Lower lobe of right lung (tissue), 2 donors: ENCODE data around the gene IRX2. TPM values are rescaled to one million over a fixed set of nuclear protein-coding genes. Genes with fewer than 3 reads are reported as not detected.

Source experiments
- ATAC-seq, 2 donors: fragments of 200-7000 bp; cut with Tn5 transposase; one replicate each; pipeline ENCODE4 v1.9.1; 2020 to 2022; ENCODE audit warnings: mild to moderate bottlenecking in 2 of 2, moderate library complexity in 2 of 2
- DNase-seq: peaks from one replicate; pipeline ENCODE4 v3.0.0-alpha.2; 2020
- H3K27ac ChIP-seq: fragments of 200-600 bp; one replicate; pipeline ENCODE4 v1.8.0; 2022
- H3K27me3 ChIP-seq: fragments of 200-600 bp; one replicate; pipeline ENCODE4 v1.8.0; 2022; ENCODE audit warnings: low read depth
- H3K36me3 ChIP-seq: fragments of 200-600 bp; one replicate; pipeline ENCODE4 v1.8.0; 2022; ENCODE audit warnings: mild to moderate bottlenecking
- H3K4me1 ChIP-seq: fragments of 200-600 bp; one replicate; pipeline ENCODE4 v1.8.0; 2022
- H3K4me3 ChIP-seq: fragments of 200-600 bp; one replicate; pipeline ENCODE4 v1.8.0; 2022; ENCODE audit warnings: mild to moderate bottlenecking
- H3K9me3 ChIP-seq: fragments of 200-600 bp; one replicate; pipeline ENCODE4 v1.8.0; 2022
- intact Hi-C: fragments of 100-400 bp; cut with DNase I; formaldehyde crosslinking; loops from one replicate; pipeline ENCODE4 v1.11.0; 2022
- total RNA-seq: library from RNA; stranded (reverse); fragmentation: NEBNext Ultra II Directional; extraction: Animal tissue kit (Norgen Biotek cat#: 25700); gene quantifications from one replicate; pipeline ENCODE4 v1.2.1, GENCODE V29; 2021
- TF ChIP-seq, protein P1 (sequence below): fragments of 200-600 bp; IDR thresholded peaks from one replicate; pipeline ENCODE4 v1.8.0; 2022; ENCODE audit warnings: antibody characterized with exemption, mild to moderate bottlenecking
- donor health status: DM: no; HTN: yes; CAD: no; lungs with severe emphysema.

Gene IRX2
- total RNA-seq, 1 donor from 2014 or later = 52.1 TPM

DNA sequence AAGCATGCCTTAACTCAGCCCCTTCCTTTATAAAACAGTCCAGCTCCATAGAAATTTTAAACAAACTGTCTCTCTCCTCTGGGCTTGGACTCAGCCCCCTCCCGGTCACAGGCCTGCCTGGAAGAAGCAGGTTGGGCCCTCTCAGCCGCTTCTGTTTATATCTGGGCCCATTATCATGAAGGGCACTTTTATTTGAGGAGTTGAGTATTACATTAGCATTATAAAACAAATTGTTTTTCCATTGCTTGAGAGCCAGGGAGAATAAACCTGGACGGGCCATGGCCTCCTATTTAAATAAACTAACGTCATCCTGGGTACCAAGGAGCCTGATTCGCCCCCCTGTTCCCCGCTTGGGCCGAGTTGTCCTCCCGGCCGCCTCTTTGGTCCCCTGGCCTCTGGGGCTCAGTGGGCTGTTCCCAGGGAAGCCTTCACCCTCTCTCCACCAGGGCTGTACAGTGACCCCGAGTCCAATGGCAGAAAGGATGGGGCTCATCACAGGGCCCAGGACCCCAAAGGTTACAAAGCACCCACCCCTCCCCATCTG, 13.2 kb downstream of the IRX2 start:
- intact Hi-C loops = no loop called here
- H3K27me3 ChIP-seq = peaks cover 68% of the 10 kb centered on the region
- H3K27ac ChIP-seq = peak overlapping the region; percentile 86

DNA sequence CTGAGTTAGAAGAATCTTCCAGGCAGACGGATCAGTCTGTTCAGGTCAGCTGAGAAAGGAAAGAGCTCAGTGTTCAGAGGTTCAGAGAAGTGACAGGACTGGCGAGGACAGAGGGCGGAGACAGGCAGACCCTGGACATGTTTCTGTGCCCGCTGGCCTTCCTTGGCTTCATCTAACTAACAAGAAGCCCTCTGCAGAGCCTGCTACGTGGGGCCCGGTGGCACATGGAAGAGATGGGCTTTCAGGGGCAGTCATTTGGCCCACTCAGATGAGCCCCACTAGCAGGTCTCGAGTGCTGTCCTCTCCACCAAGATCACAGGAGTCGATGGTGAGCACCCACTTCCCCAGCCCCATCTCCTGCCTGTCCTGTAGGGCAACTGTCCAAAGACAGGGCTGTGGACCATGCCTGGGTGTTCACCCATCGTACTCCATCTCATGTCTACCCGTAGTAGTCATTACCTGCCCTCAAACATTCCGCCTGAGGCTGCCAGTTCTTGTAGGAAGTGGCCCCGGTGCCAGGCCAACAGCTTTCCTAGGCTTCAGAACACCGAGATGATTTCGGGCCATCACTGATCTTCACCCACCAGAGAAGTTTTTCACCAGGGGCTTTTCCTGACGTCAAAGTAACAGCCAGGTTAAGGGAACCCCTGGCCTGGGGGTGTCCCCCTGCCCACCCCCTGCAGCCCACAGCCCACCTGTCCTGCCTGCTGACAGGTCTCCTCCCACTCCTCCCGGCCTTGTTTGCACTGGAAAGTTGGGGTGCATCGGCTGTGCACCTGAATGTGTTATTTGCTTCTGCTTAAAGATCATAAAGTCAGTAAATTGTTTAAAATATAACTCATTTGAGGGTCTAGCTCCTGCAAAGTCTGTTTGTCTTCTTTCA, 14.0 kb downstream of the IRX2 start:
- Histone ChIP-seq H3K36me3 (no peaks in the 10 kb centered on the region), H3K4me1 (no peaks in the 10 kb centered on the region), H3K4me3 (no peak overlapping the region), H3K27me3 (peaks cover 61% of the 10 kb centered on the region), H3K9me3 (no peaks in the 10 kb centered on the region), H3K27ac (peak overlapping the region; percentile 24)
- DNase-seq (no peak), ATAC-seq (no peak)
- TF ChIP-seq, protein P1, sequence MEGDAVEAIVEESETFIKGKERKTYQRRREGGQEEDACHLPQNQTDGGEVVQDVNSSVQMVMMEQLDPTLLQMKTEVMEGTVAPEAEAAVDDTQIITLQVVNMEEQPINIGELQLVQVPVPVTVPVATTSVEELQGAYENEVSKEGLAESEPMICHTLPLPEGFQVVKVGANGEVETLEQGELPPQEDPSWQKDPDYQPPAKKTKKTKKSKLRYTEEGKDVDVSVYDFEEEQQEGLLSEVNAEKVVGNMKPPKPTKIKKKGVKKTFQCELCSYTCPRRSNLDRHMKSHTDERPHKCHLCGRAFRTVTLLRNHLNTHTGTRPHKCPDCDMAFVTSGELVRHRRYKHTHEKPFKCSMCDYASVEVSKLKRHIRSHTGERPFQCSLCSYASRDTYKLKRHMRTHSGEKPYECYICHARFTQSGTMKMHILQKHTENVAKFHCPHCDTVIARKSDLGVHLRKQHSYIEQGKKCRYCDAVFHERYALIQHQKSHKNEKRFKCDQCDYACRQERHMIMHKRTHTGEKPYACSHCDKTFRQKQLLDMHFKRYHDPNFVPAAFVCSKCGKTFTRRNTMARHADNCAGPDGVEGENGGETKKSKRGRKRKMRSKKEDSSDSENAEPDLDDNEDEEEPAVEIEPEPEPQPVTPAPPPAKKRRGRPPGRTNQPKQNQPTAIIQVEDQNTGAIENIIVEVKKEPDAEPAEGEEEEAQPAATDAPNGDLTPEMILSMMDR = no peak
- intact Hi-C loops = no loop called here

More for the DNA sequence above, 13.2 kb downstream of the IRX2 start:
- Histone ChIP-seq H3K4me1 (no peaks in the 10 kb centered on the region), H3K9me3 (no peaks in the 10 kb centered on the region), H3K4me3 (no peak overlapping the region), H3K36me3 (no peaks in the 10 kb centered on the region)
- peak; percentile 61 for DNase-seq
- TF ChIP-seq, protein P1 = no peak
- ATAC-seq = peak; percentile 76 to 77

DNA sequence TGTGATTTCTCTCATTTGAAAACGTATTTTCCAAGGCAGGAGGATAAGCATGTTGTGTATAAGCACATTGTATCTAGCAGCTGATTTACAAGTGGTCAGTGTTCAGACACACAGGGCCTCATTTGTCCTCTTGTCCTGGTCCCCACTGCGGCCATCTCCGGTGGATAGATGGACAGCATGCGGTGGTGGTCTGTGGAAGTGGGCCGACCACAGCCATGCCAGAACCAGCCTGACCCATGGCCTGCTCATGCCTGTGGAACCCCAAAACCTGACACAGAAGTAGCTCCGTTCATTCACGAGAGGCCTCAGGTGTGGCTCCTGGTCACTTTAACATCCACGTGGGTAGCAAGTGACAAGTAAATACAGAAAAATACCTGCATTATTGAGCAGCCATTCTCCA, 14.6 kb downstream of the IRX2 start:
- TF ChIP-seq, protein P1 = no peak
- no peaks in the 10 kb centered on the region for H3K9me3 ChIP-seq
- H3K27ac ChIP-seq = no peak overlapping the region
- no peak overlapping the region for H3K4me3 ChIP-seq
- DNase-seq (no peak), ATAC-seq (no peak)
- H3K27me3 ChIP-seq = peaks cover 55% of the 10 kb centered on the region
- no peaks in the 10 kb centered on the region for H3K36me3 ChIP-seq
- intact Hi-C loops = no loop called here
- H3K4me1 ChIP-seq = no peaks in the 10 kb centered on the region

DNA sequence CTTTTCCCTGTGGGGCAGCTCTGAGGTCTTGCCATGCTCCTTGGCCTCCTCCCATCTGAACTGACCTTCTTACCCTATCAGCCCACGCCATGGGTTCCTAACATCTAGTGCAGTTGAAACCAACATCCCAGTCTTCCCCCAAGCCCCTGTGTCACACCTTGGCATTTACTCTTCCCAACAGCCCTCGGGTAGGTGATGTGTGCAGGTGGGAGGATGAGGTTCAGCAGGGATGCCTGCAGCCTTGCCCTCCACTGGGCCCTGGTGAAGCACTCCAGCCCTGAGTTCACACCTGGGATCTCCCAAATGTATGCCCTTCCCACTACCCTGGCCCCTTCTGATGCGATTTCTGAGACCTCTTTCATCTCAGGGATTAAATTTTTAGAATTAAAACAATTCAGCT, 15.5 kb downstream of the IRX2 start:
- no peak for ATAC-seq
- no peak for DNase-seq
- TF ChIP-seq, protein P1 = no peak
- H3K36me3 ChIP-seq = no peaks in the 10 kb centered on the region
- H3K9me3 ChIP-seq = no peaks in the 10 kb centered on the region
- H3K27me3 ChIP-seq = peaks cover 46% of the 10 kb centered on the region
- intact Hi-C loops = no loop called here
- H3K27ac ChIP-seq = no peak overlapping the region
- H3K4me1 ChIP-seq = no peaks in the 10 kb centered on the region
- no peak overlapping the region for H3K4me3 ChIP-seq

DNA sequence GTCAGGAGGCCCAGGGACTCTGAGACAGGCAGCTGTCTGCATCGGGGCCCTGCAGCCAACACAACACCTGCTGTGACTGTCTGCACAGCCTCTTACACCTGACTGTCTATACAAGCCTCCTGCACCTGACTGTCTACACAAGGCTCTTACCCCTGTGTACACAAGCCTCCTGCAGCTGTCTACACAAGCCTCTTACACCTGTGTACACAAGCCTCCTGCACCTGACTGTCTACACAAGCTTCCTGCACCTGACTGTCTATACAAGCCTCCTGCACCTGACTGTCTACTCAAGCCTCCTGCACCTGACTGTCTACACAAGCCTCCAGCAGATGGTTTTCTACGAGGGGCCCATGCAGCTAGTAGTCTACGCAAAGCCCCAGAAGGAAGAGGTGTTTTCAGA, 18.6 kb downstream of the IRX2 start:
- DNase-seq = no peak
- H3K4me3 ChIP-seq = no peak overlapping the region
- ATAC-seq = no peak
- H3K4me1 ChIP-seq = no peaks in the 10 kb centered on the region
- H3K36me3 ChIP-seq = no peaks in the 10 kb centered on the region
- no peaks in the 10 kb centered on the region for H3K9me3 ChIP-seq
- intact Hi-C loops = no loop called here
- H3K27me3 ChIP-seq = peaks cover 14% of the 10 kb centered on the region
- TF ChIP-seq, protein P1 = no peak
- H3K27ac ChIP-seq = no peak overlapping the region
